D341Med (cell line): ENCODE data around the gene SSTR3.
"Not testable (repeated sequence)": the region's sequence is repeated elsewhere in the genome, so short reads cannot be mapped to it uniquely, and the experiment has no call there.

Experiments used
- DNase-seq: peaks from one replicate; pipeline ENCODE4 v3.0.0; 2012; ENCODE audit warnings: low spot score

SSTR3 gene

DNA sequence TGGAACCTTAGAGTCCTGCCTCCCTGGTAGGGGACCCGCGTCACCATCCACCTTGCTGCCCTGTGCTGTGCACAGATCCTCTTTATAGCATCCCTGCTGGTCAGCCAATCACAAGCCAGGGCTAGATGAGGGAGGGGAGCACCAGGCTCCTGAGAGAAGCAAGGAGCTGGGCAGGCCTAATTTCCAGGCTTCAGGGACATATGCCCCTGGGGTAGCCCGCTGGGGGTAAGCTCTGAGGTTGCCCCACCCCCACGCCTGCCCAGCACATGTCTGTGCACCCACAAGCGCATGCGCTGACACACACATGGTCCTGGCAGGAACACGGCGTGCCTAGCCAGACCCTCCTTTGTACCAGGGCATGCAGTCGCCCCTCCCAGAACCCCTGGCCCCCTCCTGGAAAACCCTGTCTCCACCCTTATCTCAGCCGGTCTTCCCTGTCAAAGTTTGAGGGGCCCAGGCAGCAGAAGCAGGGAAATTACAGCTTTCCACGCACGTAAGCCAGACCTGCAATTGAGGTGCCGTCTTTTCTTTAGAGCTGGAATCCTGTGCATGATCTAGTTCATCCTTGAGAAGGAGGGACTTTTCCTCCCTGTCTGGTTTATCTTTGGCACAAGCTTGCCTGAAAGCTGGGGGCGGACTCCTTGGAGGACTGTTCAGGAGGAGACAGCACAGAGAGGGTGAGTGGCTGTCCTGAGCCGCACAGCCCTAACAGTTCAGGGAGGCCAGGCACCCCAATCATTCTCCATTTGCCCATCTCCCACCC lies 2.1 kb downstream of the SSTR3 start:
- DNase-seq = no peak

DNA sequence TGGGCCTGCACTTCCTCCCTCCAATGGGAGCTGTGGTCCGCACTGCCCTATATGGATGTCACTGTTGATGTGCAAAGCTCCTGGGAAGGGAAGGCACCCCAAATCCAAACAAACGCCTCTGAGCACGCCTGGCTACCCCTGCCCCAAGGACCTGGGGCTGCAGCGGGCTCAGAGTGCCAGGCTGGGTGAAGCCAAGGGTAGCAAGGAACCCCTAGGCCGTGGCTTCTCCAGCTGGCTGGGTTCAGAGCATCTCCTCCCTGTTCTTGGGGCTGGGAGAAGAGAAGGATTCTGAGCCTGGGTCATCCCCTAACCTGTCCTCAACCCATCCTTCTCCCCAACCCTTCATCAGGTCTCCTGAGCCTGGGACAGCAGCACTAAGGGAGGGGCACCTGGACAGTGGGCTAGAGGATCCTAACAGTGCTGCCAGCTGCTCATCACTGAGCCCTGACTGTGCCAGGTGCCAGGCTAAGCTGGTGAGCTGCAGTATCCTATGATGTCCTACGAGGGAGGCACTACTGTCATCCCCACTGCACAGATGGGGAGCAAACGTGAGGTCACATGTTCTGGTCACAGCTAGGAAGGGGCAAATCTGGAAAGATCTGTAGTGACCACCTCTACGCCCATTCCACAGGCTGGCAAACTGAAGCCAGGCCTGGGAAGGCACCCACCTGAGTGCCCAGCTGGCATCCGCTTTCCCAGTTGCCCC lies 3.0 kb downstream of the SSTR3 start:
- DNase-seq = no peak

DNA sequence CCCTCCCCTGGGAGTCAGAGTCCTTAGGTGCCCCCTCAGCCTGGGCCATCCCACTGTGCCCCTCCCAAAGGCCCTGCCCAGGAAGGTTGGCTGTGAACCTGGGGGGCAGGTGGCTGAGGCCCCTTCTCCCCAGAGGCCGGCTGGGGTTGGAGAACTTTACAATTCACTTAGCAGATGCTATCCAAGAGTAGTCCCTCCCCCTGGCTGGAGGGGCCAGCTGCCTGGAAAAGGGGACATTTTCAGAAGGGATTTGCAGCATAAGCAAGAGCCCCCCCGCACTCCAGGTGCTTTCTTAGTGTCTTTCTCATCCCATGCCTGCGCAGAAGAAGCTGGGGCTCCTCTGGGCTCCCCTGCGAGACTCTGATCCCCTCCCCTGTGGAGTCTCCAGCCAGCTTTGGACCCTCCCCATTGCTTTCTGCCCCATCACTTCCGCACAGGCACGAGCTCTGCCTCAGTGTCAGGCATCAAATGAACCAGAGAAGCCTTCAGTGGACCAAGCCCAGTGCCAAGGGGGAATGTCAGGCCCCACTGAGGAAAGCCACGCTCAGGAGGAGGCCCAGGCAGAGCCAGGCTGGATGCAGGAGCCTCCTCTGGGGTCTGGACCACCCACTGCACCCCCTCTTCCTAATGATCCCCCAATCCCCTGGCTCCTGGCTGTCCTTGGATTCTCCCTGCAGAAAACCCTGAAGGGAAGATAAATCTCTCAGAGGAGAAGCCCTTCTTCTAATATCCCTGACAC lies 3.7 kb downstream of the SSTR3 start:
- DNase-seq = no peak

DNA sequence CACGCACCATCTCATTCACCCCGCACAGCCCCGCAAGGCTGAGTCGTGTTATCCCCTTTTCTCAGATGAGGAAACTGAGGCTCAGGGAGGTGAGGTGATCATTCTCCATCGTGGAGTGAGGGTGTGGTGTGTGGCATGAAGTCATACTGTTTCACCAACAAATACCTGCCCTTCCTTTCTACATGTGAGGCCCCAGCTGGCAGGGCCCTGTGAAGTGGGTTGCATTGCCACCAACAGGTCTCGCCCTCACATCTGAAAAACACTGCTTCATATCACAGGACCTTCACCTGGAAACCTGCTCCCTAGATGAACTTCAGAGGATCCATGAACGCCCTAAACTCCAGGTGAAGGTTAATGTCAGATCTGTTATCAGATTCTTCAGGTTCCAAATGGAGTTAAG lies 4.3 kb downstream of the SSTR3 start:
- DNase-seq = no peak

DNA sequence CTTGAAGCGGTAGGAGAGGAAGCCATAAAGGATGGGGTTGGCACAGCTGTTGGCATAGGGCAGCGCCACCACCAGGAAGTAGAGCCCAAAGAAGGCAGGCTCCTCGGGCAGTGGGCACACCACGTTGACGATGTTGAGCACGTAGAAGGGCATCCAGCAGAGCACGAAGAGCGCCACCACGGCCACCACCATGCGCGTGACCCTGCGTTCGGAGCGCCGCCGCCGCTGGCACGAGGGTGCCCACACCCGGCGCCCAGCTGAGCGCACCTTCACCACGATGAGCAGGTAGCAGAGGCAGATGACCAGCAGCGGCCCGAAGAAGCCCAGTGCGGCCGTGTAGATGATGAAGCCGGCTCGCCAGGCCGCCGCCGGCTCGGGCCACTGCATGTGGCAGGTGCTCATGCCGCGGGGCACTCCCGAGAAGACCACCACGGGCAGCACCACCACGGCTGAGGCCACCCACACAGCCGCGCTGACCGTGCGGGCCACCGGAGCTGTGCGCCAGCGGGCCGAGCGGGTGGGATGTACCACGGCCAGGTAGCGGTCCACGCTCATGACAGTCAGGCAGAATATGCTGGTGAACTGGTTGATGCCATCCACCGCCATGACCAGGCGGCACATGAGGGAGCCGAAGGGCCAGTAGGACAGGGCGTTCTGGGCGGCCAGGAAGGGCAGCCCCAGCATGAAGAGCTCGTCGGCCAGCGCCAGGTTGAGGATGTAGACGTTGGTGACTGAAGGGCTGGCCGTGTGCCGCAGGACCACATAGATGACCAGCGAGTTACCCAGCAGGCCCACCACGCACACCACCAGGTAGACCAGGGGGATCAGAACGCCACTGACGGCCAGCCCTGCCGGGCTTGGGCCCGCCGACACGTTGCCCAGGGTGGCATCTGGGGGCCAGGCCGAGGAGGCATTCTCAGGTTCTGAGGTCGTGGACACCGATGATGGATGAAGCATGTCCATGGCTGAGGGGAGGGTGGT lies 5.1 kb downstream of the SSTR3 start:
- DNase-seq = no peak

DNA sequence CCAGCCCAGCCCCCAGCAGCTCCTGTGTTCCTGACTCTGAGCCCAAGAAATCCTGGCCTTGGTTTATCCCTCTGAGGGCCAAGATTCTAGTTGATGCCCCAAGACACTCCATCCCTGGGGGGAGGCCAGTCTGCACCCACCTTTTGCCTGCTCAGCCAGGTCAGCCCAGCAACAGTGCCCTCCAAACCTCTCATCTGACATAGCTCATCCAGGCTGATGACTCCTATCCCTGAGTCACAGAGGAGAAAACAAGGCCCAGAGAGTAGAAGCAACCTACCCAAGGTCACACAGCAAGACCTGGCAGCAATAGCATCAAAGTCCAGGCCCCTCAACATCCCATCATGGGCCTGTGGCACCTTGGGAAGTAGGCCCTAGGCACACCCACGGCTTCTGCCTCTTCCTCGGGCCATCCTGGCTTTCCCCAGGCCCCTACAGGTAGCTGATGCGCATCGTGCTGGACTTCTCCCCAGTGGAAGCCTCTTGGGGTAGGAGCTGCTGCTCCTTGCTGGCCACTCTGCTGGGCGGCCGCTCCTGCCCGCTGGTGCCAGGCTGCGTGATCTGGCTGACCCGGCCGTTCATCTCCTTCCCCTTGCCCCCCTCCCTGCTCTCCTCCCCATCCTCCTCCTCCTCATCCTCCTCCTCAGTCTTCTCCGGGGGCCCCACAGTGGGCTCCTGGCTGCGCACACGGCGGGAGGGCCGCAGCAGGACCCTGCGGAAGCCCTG lies 6.0 kb downstream of the SSTR3 start:
- no peak for DNase-seq

DNA sequence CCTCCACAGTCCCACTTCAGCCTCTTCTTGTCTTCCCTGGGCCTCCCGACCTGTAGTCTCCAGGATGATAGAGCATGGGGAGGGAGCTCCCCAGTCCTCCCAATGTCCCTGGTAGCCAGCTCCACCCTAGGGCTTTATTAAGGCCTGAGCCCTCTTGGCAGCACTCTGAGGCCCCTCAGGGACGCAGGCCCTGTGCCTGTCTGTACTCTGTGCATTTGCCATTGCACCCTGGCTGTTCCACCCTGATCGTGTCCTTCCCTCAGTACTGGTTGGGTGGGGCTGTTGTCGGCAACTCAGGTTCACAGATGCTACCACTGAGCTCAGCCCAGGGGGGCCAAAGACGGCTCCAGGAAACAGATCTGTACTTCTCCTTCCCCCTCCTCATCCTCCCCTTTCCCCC lies 7.2 kb downstream of the SSTR3 start:
- no peak for DNase-seq

DNA sequence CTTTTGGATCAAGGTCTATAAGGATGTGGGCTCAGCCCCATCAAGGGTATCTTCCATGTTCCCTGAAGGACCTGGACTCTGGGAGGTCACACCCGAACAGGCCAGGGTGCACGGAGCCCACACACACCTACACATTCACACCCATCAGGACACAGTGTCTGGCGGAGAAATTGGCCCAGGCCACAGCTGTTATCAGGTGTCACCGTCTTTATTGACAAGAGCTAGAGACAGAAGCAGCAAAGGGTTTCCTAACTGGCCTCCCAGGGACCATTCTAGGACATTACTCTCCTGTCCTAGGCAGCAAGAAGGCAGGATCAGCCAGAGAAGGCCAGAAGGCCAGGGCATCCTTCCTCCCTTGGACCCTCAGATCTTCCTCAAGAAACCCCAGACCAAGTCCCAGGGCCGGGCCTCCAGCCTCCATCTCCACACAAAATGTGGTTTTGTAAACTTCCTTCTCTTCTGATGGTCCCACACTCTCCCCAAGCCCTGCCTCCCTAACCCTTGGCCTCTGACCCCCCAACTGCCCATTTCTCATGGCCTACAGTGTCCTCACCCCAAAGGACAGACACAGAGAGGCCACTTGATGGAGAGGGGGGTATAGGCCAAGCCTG lies 8.1 kb downstream of the SSTR3 start:
- no peak for DNase-seq

DNA sequence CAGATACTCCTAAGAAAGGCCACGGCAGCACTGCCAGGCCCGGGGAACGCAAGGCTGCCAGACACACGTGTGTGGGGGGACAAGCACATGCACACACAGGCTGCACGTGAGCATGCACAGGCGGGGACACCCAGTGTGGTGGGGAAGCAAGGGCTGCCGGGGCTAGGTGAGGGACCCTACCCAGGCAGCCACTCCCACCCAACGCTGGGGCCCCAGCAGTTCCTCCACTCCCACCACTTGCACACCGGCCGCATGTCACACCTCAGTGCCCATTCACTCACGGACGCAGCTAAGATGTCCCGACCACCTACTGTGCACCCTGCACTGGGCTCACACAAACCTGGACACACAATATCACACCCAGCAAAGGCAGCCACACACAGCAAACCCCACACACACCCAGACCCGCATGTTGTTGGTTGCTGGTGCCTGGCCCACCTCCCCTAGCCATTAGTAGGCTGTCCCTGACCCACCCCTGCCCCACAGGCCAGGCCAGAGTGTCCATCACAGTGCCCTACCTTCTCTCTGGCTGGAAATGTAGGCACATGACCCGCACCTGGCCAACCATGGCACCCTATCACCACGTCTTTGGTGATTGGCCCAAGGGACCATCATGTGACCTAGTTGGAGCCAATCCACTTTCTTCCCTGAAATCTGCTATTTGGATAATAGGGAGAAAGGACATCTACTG lies 8.8 kb downstream of the SSTR3 start:
- DNase-seq = no peak

DNA sequence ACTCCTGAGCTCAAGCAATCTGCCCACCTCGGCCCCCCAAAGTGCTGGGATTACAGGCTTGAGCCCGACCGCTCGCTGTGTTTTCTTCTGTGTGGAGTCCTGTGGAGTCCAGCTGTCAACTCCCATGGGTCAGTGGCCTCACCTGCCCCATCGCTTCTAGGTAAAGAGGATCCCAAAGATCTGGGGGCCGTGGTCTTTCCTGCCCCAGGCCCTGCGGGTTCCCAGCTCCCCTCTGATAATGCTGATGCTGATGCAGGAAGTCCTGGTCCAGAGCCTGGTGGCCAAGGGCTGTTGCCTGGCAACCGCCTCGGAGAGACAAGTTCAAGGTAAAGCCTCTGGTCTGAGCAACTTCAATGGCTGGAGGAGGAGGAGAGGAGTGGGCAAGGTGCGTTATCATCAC lies 9.6 kb downstream of the SSTR3 start:
- DNase-seq = no peak

DNA sequence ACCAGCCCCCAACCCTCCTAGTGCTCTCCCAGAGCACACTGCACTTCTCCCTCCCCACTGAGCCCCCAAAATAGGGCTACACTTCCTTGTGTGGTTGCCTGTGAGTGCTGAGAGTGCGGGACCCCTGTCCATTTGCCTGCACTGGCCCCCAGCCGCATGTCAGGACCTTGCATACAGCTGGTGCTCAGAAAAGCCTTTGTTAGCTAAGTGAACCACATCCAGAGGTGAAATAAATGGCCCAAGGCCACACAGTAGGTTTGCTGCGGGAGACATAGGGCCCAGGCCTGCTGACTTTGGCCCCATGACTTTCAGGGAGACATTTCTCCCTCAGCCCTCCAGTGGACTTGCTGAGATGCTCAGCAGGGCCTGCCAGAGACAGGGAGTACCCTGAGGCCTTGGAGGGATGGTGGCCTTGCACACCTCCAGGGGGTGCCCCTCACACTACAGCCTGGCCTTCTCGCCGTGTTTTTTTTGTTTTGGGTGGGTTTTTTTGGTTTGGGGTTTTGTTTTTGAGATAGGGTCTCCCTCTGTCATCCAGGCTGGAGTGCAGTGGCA lies 10.2 kb downstream of the SSTR3 start:
- DNase-seq = no peak

DNA sequence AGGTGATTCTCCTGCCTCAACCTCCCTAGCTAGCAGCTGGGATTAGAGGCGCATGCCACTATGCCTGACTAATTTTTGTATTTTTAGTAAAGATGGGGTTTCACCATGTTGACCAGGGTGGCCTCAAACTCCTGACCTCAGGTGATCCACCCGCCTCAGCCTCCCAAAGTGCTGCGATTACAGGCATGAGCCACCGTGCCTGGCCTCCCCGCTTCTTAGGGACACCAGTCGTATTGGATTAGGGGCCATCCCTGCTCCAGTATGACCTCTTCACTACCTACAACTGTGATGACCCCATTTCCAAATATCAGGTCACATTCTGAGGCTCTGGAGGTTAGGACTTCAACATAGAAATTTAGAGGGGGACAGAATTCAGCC lies 10.8 kb downstream of the SSTR3 start:
- not testable (repeated sequence) for DNase-seq

DNA sequence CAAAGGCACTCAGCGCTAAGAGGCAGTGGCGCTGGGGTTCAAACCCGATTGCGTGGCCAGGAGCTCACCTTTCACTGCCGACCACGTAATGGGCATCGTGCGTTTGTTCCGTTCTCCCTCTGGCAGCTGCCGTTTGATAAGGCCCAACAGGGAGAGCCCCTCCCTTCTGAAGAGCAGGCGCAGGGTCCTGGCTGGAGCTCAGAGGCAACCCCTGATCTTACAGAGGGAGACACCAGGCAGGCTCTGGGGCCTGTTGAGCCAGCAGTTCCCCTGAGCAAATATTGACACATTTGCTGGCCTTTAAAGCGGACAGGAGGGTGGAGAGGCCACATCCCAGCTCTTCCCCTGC lies 12.5 kb downstream of the SSTR3 start:
- DNase-seq = no peak

DNA sequence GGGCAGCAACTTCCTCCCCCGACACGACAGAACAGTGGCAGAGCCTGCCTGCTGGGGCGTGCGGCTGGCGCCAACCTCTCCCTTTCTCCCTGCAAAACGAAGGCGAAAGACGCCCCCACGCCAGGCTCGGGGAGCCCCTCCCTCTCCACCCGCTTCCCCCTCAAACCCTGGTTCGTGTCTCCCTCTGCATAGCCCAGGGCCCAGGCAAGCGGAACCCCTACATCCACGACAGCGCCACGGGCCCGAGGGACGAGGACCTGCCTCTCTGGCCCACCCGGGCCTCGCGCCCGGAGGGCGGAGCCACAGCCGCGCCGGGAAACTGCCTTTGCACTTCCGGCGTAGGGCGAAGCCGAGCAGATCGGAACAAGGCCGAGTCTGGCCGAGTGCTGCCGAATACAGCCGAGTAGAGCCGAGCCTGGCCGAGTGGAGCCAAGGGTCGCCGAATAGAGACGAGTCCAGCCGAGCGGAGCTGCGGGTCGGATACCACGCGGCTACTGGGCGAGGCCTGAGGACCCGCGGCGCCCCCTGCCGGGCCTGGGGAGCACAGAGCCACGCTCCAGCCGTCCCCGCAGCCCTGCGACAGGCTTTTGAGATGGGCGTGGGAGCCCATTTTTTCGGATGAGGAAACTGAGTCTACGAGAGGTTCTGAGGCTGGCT lies 13.0 kb downstream of the SSTR3 start:
- DNase-seq = peak; percentile 99

DNA sequence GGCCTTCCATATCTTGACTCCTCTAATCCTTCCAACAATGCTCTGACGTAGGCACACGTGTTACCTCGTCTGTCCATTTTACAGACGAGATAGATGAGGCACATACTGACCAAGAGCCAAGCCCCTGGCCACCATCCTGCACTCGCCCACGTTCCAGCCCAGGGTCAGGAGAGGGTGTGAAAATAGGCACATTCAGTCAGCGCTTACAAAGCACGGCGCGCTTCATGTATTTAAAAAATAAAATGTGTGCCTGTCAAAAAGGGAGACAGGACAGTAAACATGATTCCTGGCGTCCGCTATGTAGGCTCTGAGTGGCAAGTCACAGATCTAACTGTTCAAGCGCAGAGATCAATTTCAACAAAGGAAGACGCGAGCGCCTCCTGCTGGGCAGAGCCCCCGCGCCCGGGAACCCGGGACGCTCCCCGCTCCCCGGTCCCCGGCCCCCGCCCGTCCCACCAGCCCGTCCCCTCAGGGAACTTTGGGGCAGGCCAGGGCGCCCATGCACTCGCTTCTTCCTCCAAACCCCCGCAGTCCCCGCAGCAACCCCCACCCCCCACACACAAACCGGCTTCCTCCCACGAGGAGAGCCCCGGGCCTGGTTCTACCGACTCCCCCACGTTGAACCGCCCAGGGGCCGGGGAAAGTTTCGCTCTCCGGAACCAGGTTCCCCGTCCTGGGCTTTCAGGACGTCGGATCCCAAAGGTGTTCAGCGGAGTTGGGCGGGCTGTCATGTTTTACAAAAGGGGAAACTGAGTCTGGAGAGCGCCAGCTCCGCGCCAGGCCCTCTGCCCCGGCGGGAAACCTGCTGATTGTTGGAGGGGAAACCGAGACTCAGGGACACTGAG lies 13.8 kb downstream of the SSTR3 start:
- peak; percentile 89 for DNase-seq

DNA sequence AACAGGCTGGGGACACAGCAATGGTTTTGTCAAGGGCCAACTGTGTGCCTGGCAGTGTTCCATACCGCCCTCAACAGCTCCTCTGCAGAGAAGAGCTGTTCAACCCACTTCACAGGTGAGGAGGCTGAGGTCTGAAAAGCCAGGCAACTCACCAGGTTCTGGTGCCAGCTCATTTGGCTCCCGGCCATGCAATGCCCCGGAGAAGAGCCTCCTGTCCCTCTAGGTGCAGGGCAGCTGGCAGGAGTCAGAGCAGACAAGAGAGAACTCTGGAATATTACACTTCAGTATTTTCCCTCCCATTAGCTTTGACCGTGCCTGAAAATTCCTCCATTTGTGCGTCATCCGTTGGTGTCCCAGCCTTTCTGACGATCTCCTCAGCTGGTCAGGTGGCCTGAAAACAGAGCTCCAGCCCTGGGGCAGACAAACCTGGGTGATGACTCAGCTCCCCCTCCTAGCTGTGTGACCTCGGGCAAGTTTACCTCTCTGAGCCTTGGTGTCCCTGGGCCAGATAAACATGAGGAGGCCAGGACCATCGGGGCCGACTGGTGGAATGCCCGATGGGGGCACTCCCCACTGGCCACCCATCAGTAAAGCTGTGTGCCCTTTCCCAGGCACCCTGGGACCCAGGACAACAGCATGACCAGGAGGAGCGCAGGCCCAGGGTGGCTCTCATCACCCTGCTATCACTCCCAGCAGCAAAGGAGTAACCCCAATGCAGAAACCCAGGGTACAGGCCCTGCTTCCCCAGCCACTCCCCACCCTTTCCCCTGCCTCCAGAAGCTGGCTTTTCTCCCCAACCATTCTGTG lies 14.6 kb downstream of the SSTR3 start:
- no peak for DNase-seq
